Left lung (tissue), 10 donors: Measurements from ENCODE around the gene GDF10. TPM values are rescaled to one million over a fixed set of nuclear protein-coding genes. Genes with fewer than 3 reads are reported as not detected.

Source experiments
- ATAC-seq: fragments of 200-7000 bp; cut with Tn5 transposase; one replicate; pipeline ENCODE4 v1.9.1; 2020; ENCODE audit warnings: moderate library complexity
- DNase-seq, 4 donors: peaks; one replicate each; pipeline ENCODE4 v3.0.0-alpha.2; 2013 to 2020
- H3K27ac ChIP-seq, 2 donors: fragments of 200-600 bp; sonication (generic) in 1 of 2; one replicate each; pipeline versions ENCODE4 v1.5.0 to v1.8.0; 2020 to 2021
- H3K27me3 ChIP-seq, 2 donors: fragments of 200-600 bp; sonication (generic) in 1 of 2; one replicate each; pipeline versions ENCODE4 v1.5.0 to v1.8.0; 2020 to 2021
- H3K36me3 ChIP-seq, 2 donors: fragments of 200-600 bp; sonication (generic) in 1 of 2; one replicate each; pipeline versions ENCODE4 v1.5.0 to v1.8.0; 2020 to 2021
- H3K4me1 ChIP-seq, 2 donors: fragments of 200-600 bp; one replicate each; pipeline ENCODE4 v1.8.0; 2021
- H3K4me3 ChIP-seq, 2 donors: fragments of 200-600 bp; sonication (generic) in 1 of 2; one replicate each; pipeline versions ENCODE4 v1.5.0 to v1.8.0; 2020 to 2021; ENCODE audit warnings: mild to moderate bottlenecking in 1 of 2
- H3K9me3 ChIP-seq, 2 donors: fragments of 200-600 bp; sonication (generic) in 1 of 2; one replicate each; pipeline versions ENCODE4 v1.5.0 to v1.8.0; 2020 to 2021
- intact Hi-C, 2 donors: fragments of 100-400 bp; cut with DNase I; formaldehyde crosslinking; loops; one replicate each; pipeline versions ENCODE4 v1.11.2 to v1.14.2; 2022
- polyA plus RNA-seq, 6 donors: library from polyadenylated mRNA; unstranded; fragments of 120-200 nt; gene quantifications; one replicate each; pipeline ENCODE4 v1.2.1, GENCODE V29; 2013; ENCODE audit not compliant: insufficient read length in 6 of 6
- total RNA-seq, 2 donors: library from RNA; stranded (reverse); fragmentation: NEBNext Ultra II Directional; extraction: Animal tissue kit (Norgen Biotek cat#: 25700); gene quantifications; one replicate each; pipeline ENCODE4 v1.2.1, GENCODE V29; 2021
- TF ChIP-seq, protein P1 (sequence below), 2 donors: fragments of 200-600 bp; sonication (generic) in 1 of 2; IDR thresholded peaks; one replicate each; pipeline versions ENCODE4 v1.5.0 to v1.8.0; 2021; ENCODE audit warnings: antibody characterized with exemption in 2 of 2
- donor health status: DM: no; HTN: yes; CAD: no.
- donor health status: DM: no; HTN: no; CAD: no.

The GDF10 gene
- total and polyA plus RNA-seq, 8 donors, result 9.4 to 169 (median 102) TPM

DNA sequence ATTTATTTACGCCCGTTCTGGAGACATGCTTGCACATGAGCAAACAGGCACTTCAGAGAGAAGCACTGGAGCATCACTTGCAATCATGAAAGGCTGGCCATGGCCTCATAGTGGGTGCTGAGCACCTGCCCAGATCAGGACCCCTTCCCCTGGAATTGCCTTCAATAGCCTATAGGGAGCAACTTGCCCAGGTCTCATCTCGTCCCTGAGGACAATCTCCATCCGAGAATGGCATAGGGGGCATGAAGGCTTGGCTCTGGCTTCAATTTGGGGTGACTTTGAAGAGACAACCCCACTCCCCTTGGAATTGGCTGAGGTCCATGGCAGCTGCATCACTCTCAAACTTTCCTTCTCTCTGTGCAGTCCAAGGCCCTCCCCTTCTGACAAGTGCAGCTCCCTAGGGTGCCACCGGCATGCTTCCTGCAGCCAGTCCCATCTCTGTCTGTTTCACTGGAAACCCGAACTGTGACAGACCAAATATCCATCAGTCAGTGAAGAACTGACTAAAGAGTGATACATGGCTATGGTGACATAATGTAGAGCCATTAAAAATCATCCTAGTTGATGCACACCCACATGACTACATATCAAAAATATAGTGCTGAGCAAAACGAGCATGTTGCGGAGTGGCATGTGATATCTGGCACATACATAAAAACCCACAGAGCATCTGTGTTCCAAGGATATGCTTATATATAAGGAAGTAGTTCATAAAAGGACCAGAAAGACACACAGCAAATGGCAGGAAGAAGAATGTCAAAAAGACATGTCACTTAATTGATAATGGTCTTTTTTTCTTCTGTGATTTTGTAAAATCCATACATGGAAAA lies 34.7 kb downstream of the GDF10 start:
- no peak overlapping the region for H3K27ac ChIP-seq
- DNase-seq, result peak in 1 of 4 donors; percentile 22
- intact Hi-C loops, result no loop called here
- no peak for ATAC-seq
- H3K36me3 ChIP-seq, result no peaks in the 10 kb centered on the region
- H3K4me1 ChIP-seq, result no peaks in the 10 kb centered on the region
- H3K4me3 ChIP-seq, result no peak overlapping the region
- TF ChIP-seq, protein P1, sequence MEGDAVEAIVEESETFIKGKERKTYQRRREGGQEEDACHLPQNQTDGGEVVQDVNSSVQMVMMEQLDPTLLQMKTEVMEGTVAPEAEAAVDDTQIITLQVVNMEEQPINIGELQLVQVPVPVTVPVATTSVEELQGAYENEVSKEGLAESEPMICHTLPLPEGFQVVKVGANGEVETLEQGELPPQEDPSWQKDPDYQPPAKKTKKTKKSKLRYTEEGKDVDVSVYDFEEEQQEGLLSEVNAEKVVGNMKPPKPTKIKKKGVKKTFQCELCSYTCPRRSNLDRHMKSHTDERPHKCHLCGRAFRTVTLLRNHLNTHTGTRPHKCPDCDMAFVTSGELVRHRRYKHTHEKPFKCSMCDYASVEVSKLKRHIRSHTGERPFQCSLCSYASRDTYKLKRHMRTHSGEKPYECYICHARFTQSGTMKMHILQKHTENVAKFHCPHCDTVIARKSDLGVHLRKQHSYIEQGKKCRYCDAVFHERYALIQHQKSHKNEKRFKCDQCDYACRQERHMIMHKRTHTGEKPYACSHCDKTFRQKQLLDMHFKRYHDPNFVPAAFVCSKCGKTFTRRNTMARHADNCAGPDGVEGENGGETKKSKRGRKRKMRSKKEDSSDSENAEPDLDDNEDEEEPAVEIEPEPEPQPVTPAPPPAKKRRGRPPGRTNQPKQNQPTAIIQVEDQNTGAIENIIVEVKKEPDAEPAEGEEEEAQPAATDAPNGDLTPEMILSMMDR (IDR thresholded peaks at IDR 0.05), result no peak
- H3K9me3 ChIP-seq, result no peaks in the 10 kb centered on the region
- no peaks in the 10 kb centered on the region for H3K27me3 ChIP-seq

DNA sequence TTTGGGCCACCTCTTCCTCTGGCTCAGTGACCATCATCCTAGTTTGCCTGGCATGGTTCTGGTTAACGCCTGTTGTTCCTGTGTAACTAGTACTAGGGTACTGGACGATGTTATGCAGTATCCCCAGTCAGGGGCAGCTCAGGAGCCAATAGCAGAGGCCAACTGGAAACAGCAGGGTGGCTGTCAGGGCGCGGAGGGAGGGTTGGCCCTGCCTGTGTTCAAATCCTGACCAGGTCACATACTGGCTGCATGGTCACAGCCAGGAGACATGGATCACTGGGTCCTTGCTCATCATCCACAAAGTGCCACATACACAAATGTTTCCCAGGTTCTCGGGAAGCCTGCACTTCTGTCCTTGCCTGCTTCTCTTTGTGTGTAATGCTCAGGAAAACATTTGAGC lies 35.9 kb downstream of the GDF10 start:
- H3K4me3 ChIP-seq, result no peak overlapping the region
- H3K36me3 ChIP-seq, result no peaks in the 10 kb centered on the region
- DNase-seq (peak in 1 of 4 donors; percentile 34), ATAC-seq (no peak)
- no peak overlapping the region for H3K27ac ChIP-seq
- intact Hi-C loops, result no loop called here
- no peaks in the 10 kb centered on the region for H3K9me3 ChIP-seq
- TF ChIP-seq, protein P1 (IDR thresholded peaks at IDR 0.05), result no peak
- H3K4me1 ChIP-seq, result no peaks in the 10 kb centered on the region
- no peaks in the 10 kb centered on the region for H3K27me3 ChIP-seq

DNA sequence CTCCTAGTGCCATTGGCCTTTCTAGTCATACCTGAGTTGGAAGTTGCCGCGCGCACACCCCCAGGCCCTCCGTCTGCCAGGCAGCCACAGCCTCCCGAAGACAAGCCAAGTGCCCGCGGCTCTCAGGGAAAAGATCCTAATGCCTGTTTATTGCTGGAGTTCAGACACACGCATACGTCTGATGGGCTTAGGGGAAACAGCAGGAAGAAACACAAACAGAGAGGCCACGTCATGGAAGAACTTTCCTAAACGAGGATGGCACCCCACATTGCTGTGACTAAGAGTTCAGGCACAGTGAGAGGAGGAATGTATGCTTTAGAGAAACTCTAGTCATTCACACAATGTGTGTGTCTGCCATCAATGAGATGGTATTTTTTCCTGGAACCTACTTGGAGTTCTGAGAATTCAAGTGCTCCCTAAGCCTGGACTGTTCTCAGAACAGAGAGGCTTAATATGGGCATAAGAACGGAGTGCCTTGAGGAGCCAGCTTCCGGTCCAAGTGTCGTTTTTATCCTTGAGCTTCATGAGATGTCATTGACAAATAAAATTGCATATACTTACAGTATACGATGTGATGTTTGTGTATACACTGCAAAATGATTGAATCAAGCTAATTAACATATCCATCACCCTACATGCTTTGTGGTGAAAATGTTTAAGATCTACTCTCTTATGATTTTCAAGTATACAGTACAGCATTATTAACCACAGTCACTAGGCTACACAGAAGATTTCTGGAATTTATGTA lies 36.6 kb downstream of the GDF10 start:
- H3K4me1 ChIP-seq, result no peaks in the 10 kb centered on the region
- no peak overlapping the region for H3K4me3 ChIP-seq
- no peak overlapping the region for H3K27ac ChIP-seq
- ATAC-seq (no peak), DNase-seq (peak in 1 of 4 donors; percentile 47)
- H3K9me3 ChIP-seq, result no peaks in the 10 kb centered on the region
- H3K36me3 ChIP-seq, result no peaks in the 10 kb centered on the region
- intact Hi-C loops, result no loop called here
- TF ChIP-seq, protein P1 (IDR thresholded peaks at IDR 0.05), result no peak
- no peaks in the 10 kb centered on the region for H3K27me3 ChIP-seq

DNA sequence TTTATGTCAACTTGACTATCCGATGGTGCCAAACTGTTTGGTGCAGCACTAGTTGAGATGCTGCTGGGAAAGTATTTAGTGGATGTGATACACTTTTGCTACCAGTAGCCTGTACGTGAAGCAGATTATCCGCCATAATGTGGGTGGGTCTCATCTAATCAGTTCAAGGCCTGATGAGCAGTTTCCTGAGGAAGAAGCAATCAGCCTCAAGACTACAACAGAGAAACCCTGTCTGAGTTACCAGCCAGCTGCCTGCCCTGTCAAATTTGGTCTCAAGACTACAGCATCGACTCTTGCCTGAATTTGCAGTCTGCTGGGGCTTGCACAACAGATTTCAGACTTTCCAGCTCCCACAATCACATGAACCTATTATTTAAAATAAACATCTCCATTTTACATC lies 37.3 kb downstream of the GDF10 start:
- DNase-seq, result no peak
- no peaks in the 10 kb centered on the region for H3K27me3 ChIP-seq
- H3K27ac ChIP-seq, result no peak overlapping the region
- no peaks in the 10 kb centered on the region for H3K9me3 ChIP-seq
- no peak overlapping the region for H3K4me3 ChIP-seq
- H3K4me1 ChIP-seq, result no peaks in the 10 kb centered on the region
- TF ChIP-seq, protein P1 (IDR thresholded peaks at IDR 0.05), result no peak
- ATAC-seq, result no peak
- H3K36me3 ChIP-seq, result no peaks in the 10 kb centered on the region
- intact Hi-C loops, result no loop called here

DNA sequence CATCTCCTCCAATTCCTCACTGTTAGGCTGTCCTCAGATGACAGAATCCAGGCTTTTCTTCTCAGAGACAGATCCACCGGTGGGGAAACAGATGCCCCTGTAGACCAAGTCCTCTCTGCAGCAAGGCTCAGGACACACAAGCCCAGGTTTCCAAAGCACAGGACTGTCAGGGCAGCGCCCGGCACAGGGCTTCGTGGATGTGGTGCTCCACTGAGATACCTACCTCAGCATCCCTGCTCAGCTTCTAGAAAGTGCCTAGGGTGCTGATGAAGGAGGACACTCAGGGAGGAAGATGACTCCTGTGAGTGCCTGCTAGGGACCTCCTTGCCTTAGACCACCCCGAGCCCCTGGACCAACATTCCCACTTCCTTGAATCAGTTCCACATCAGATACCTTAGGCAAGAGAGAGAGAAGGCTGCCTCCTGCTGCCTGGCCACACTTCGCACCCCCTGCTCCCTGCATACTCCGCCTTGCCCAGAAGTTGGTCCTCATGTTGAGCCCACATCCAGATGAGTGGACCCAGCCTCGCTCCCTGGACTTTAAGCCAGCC lies 39.3 kb downstream of the GDF10 start:
- DNase-seq (no peak), ATAC-seq (no peak)
- H3K9me3 ChIP-seq, result no peaks in the 10 kb centered on the region
- no peak overlapping the region for H3K27ac ChIP-seq
- intact Hi-C loops, result no loop called here
- no peaks in the 10 kb centered on the region for H3K27me3 ChIP-seq
- TF ChIP-seq, protein P1 (IDR thresholded peaks at IDR 0.05), result no peak
- no peaks in the 10 kb centered on the region for H3K36me3 ChIP-seq
- no peaks in the 10 kb centered on the region for H3K4me1 ChIP-seq
- H3K4me3 ChIP-seq, result no peak overlapping the region
